Ascending aorta (tissue), 2 donors: Measurements from ENCODE around the gene RIMBP3B. TPM values are rescaled to one million over a fixed set of nuclear protein-coding genes. Genes with fewer than 3 reads are reported as not detected.
"Not testable (repeated sequence)": the region's sequence is repeated elsewhere in the genome, so short reads cannot be mapped to it uniquely, and the experiment has no call there.

Experiments used
- DNase-seq, 2 donors: peaks; one replicate each; pipeline ENCODE4 v3.0.0-alpha.2; 2019; ENCODE audit warnings: low spot score in 2 of 2
- H3K27ac ChIP-seq, 2 donors: fragments of 200-600 bp; sonication (generic); one replicate each; pipeline ENCODE4 v1.5.1; 2016 to 2017; ENCODE audit warnings: mild to moderate bottlenecking in 1 of 2
- H3K27me3 ChIP-seq: fragments of 200-600 bp; sonication (generic); one replicate; pipeline ENCODE4 v1.5.1; 2017
- H3K36me3 ChIP-seq, 2 donors: fragments of 200-600 bp; sonication (generic); one replicate each; pipeline ENCODE4 v1.5.1; 2016
- H3K4me1 ChIP-seq, 2 donors: fragments of 200-600 bp; sonication (generic); one replicate each; pipeline ENCODE4 v1.5.1; 2016 to 2017; ENCODE audit warnings: mild to moderate bottlenecking in 1 of 2
- H3K4me3 ChIP-seq, 2 donors: fragments of 200-600 bp; sonication (generic); one replicate each; pipeline ENCODE4 v1.5.1; 2016 to 2017; ENCODE audit warnings: mild to moderate bottlenecking in 1 of 2
- H3K9me3 ChIP-seq, 2 donors: fragments of 200-600 bp; sonication (generic); one replicate each; pipeline ENCODE4 v1.5.1; 2016
- intact Hi-C: fragments of 100-400 bp; cut with DNase I; formaldehyde crosslinking; loops from one replicate; pipeline ENCODE4 v1.15.1; 2023
- total RNA-seq: library from RNA; depleted of rRNA; stranded (reverse); fragments of >200 nt; gene quantifications from one replicate; pipeline ENCODE4 v1.1.0, GENCODE V29; 2016

Gene RIMBP3B
- total RNA-seq, 1 donor from 2014 or later = not detected

DNA sequence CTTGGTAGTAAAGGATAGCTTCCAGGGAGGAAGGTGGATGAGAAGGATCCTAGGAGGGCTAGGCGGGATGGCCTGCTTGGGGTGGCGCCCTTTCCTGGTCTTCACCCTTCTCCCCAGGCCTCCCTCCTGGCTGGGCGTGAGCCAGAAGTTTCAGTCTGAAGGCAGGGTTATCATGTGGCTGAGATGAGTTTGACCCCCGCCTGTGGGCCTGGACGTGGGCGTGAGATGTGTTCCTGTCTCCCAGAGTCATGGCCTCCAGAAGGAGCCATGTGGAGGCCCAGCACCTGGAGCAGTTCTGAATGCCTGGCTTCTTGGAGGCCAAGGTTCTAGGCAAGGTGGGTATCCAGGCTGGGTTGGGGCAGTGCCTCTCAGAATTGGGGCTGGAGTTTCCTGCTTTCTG lies 54.5 kb downstream of the RIMBP3B start:
- H3K36me3 ChIP-seq, H3K9me3 ChIP-seq, intact Hi-C loops, H3K27me3 ChIP-seq, H3K4me1 ChIP-seq, H3K27ac ChIP-seq, H3K4me3 ChIP-seq: not testable (repeated sequence)
- DNase-seq = peak in 1 of 2 donors; percentile 7

Other genes starting within 250 kb of the RIMBP3B start
- 8.2 TPM for gene HIC2, start 33.6 kb downstream of the RIMBP3B start, total RNA-seq
- not detected for gene TMEM191C, start 83.6 kb downstream of the RIMBP3B start, total RNA-seq
- not detected for gene RIMBP3C, start 167.7 kb downstream of the RIMBP3B start, total RNA-seq
- gene UBE2L3, start 184.0 kb downstream of the RIMBP3B start, total RNA-seq = 22.0 TPM
- gene YDJC, start 246.3 kb downstream of the RIMBP3B start, total RNA-seq = 80.8 TPM
- not detected for gene CCDC116, start 249.0 kb downstream of the RIMBP3B start, total RNA-seq